MCF 10A (cell line): Measurements from ENCODE around the gene COMMD1. TPM values are rescaled to one million over a fixed set of nuclear protein-coding genes. Genes with fewer than 3 reads are reported as not detected.

ENCODE experiments used
- BruUV-seq: library from RNA; stranded (reverse); fragments of 400-500 nt; replicated peaks from 2 replicates; lab custom pipeline; 2021; lab: Mats Ljungman, UMichigan
- CTCF ChIA-PET: fragments of 300-600 bp; sonication (Branson Sonifier 250); formaldehyde crosslinking; extraction: SDS; loops from one replicate; lab custom pipeline; 2021; ENCODE audit warnings: antibody characterized with exemption, inconsistent platforms; lab: Yijun Ruan, JAX
- POLR2A ChIA-PET: fragments of 300-600, 350-650 bp; sonication (Branson Sonifier 250); formaldehyde crosslinking; extraction: SDS; loops from one replicate; lab custom pipeline; 2020; ENCODE audit warnings: antibody characterized with exemption, inconsistent platforms; lab: Yijun Ruan, JAX
- DNase-seq: peaks from one replicate; pipeline ENCODE4 v3.0.0-alpha.2; 2018; ENCODE audit not compliant: unreplicated experiment
- H3K27ac Mint-ChIP-seq: one replicate; pipeline ENCODE4 v1.8.0; 2022; ENCODE audit warnings: mild to moderate bottlenecking, low read depth, mixed read lengths; ENCODE audit not compliant: unreplicated experiment
- H3K27me3 Mint-ChIP-seq: one replicate; pipeline ENCODE4 v1.8.0; 2022; ENCODE audit warnings: mixed read lengths; ENCODE audit not compliant: insufficient read depth, unreplicated experiment
- H3K36me3 Mint-ChIP-seq: one replicate; pipeline ENCODE4 v1.8.0; 2022; ENCODE audit warnings: mild to moderate bottlenecking, moderate library complexity, mixed read lengths; ENCODE audit not compliant: insufficient read depth, unreplicated experiment
- H3K4me1 Mint-ChIP-seq: one replicate; pipeline ENCODE4 v1.8.0; 2022; ENCODE audit warnings: mixed read lengths; ENCODE audit not compliant: insufficient read depth, unreplicated experiment
- H3K4me3 Mint-ChIP-seq: one replicate; pipeline ENCODE4 v1.8.0; 2022; ENCODE audit warnings: mild to moderate bottlenecking, moderate library complexity, mixed read lengths; ENCODE audit not compliant: unreplicated experiment
- H3K9me3 Mint-ChIP-seq: one replicate; pipeline ENCODE4 v1.8.0; 2022; ENCODE audit warnings: mixed read lengths; ENCODE audit not compliant: unreplicated experiment
- intact Hi-C: fragments of 100-400 bp; cut with micrococcal nuclease; formaldehyde crosslinking; loops from 2 replicates; pipeline ENCODE4 v1.14.1; 2022
- total RNA-seq: library from RNA; stranded (reverse); gene quantifications from 2 replicates; pipeline ENCODE4 v1.2.3, GENCODE V29; 2022
- TF ChIP-seq, protein P1 (sequence below): fragments of 200-600 bp; IDR thresholded peaks from one replicate; pipeline ENCODE4 v1.8.0; 2022; ENCODE audit warnings: antibody characterized with exemption, mild to moderate bottlenecking; ENCODE audit not compliant: unreplicated experiment

COMMD1 gene
- total RNA-seq, 1 experiment from 2014 or later = 33.8 TPM

DNA sequence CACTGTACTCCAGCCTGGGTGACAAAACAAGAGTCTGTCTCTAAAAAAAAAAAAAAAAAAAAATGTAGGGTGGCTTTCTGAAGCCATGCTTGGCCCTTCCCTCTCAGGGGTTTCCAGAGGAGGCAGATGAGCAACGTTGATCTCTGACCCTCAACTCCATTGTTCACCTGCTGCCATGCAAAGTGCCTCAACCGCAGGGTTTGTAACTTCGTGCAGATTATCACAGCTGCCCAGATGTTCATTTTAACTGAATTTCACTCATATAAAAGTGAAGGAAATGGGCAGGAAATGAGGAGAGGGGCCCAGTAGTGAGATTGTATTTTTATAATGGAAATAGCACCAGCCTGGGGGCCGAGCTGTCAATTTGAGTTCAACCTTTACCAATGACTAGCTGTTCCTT is 275.5 kb downstream of the COMMD1 start:
- POLR2A ChIA-PET = no interaction called here
- no peak overlapping the region for H3K27ac Mint-ChIP-seq

DNA sequence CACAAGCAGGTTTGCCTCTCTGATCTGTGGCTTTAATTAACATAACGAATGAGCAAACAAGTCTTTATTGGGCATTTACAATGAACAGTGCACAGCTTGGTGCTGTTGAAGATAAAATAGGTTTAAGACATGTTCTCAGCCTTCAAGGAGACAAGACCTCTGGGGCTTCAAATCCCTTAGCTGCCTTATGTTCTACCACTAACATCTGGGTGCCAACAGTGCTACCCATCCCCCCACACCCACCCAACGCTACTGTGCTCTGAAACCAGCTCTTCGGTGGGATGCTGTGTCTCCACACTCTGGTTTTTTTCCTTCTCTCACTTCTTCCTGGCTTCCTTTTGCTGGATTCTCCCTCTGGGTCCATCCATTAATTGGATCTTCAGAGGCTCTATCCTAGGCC is 276.4 kb downstream of the COMMD1 start:
- no peak for DNase-seq
- TF ChIP-seq, protein P1, sequence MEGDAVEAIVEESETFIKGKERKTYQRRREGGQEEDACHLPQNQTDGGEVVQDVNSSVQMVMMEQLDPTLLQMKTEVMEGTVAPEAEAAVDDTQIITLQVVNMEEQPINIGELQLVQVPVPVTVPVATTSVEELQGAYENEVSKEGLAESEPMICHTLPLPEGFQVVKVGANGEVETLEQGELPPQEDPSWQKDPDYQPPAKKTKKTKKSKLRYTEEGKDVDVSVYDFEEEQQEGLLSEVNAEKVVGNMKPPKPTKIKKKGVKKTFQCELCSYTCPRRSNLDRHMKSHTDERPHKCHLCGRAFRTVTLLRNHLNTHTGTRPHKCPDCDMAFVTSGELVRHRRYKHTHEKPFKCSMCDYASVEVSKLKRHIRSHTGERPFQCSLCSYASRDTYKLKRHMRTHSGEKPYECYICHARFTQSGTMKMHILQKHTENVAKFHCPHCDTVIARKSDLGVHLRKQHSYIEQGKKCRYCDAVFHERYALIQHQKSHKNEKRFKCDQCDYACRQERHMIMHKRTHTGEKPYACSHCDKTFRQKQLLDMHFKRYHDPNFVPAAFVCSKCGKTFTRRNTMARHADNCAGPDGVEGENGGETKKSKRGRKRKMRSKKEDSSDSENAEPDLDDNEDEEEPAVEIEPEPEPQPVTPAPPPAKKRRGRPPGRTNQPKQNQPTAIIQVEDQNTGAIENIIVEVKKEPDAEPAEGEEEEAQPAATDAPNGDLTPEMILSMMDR = no peak
- no peaks in the 10 kb centered on the region for H3K9me3 Mint-ChIP-seq
- ChIA-PET CTCF (no interaction called here), POLR2A (no interaction called here)
- H3K27me3 Mint-ChIP-seq = no peaks in the 10 kb centered on the region
- no peak overlapping the region for H3K4me3 Mint-ChIP-seq
- no peaks in the 10 kb centered on the region for H3K36me3 Mint-ChIP-seq
- BruUV-seq = no TSS peak
- no peaks in the 10 kb centered on the region for H3K4me1 Mint-ChIP-seq
- intact Hi-C loops = no loop called here
- H3K27ac Mint-ChIP-seq = no peak overlapping the region

More for the DNA sequence above, 275.5 kb downstream of the COMMD1 start:
- no peak for DNase-seq
- H3K27me3 Mint-ChIP-seq = no peaks in the 10 kb centered on the region
- no peak overlapping the region for H3K4me3 Mint-ChIP-seq
- H3K36me3 Mint-ChIP-seq = no peaks in the 10 kb centered on the region
- TF ChIP-seq, protein P1 = no peak
- intact Hi-C loops = no loop called here
- H3K4me1 Mint-ChIP-seq = no peaks in the 10 kb centered on the region
- no peaks in the 10 kb centered on the region for H3K9me3 Mint-ChIP-seq
- no TSS peak for BruUV-seq
- CTCF ChIA-PET = no interaction called here

DNA sequence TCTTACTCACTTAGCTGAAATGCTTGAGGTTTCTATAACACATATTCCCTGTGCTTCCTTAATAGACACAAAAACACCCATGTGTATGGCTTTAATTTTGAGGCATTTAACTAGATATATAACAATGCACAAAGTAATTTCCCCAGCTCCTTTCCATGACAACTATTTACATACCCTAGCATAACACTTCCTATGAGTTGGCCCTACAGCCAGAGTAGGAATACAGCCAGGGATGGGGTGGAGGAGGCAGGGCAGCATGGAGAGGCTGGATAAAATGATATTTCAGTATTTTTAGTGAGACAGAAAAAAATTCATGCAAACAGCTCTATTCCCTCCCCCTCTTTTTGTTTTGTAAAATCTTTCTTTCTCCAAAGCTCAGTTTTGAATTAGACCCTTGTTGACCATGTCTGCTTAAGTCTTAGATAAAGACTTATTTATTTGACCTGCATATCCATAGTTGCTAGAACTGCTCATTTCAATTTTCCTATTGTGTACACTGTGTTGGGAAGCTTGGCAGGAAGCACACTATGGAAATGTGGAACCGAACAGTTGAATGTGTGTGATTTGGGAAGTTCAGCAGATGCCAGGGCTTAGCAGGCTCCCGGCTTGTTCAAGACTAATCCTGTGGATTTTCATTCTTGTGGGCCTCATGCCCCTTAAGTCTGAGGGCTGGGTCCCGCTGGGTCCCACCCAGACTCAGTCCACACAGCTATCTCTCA is 279.2 kb downstream of the COMMD1 start:
- no peak overlapping the region for H3K4me3 Mint-ChIP-seq
- intact Hi-C loops = no loop called here
- H3K27ac Mint-ChIP-seq = no peak overlapping the region
- no peak for DNase-seq
- peaks cover 10% of the 10 kb centered on the region for H3K27me3 Mint-ChIP-seq
- POLR2A ChIA-PET = interaction anchor here (0.7 kb wide), 1 partner anchor 13 kb away, joined by 3 read pairs; no protein-coding TSS in a partner anchor
- H3K4me1 Mint-ChIP-seq = no peaks in the 10 kb centered on the region
- no TSS peak for BruUV-seq
- H3K9me3 Mint-ChIP-seq = no peaks in the 10 kb centered on the region
- CTCF ChIA-PET = no interaction called here
- H3K36me3 Mint-ChIP-seq = no peaks in the 10 kb centered on the region
- TF ChIP-seq, protein P1 = no peak

Other genes with a start within 250 kb of the COMMD1 start
- gene FAM161A, start 51.6 kb upstream of the COMMD1 start, total RNA-seq = 1.7 and 2.3 TPM in 2 replicates
- 176 and 203 TPM in 2 replicates for gene CCT4, start 17.0 kb upstream of the COMMD1 start, total RNA-seq